SK-N-SH treated with all-trans-retinoic acid at 6 μM for 48 hours (cell line): ENCODE data around the gene ENPP3.

Experiments
- ATAC-seq: fragments of 200-7000 bp; cut with Tn5 transposase; 3 replicates; pipeline ENCODE4 v1.9.1; 2020; ENCODE audit warnings: mild to moderate bottlenecking, moderate library complexity
- ARNTL ChIP-seq: fragments of 450-650 bp; formaldehyde crosslinking; IDR thresholded peaks from 2 replicates; pipeline ENCODE4 v1.5.0; 2020; ENCODE audit warnings: low read depth, mild to moderate bottlenecking, moderate library complexity, borderline replicate concordance
- BACH2 ChIP-seq: fragments of 250-450 bp; sonication (Bioruptor Pico); IDR thresholded peaks from 2 replicates; pipeline ENCODE4 v1.9.0; 2021; ENCODE audit warnings: mild to moderate bottlenecking, borderline replicate concordance
- CREB5 ChIP-seq: fragments of 250-450 bp; sonication (Bioruptor Pico); IDR thresholded peaks from 2 replicates; pipeline ENCODE4 v1.5.1; 2020; ENCODE audit warnings: low read depth, mild to moderate bottlenecking, moderate library complexity
- CSDC2 ChIP-seq: fragments of 250-450 bp; sonication (Bioruptor Pico); IDR thresholded peaks from 2 replicates; pipeline ENCODE4 v1.5.0; 2020; ENCODE audit warnings: mild to moderate bottlenecking, moderate library complexity
- CSRNP3 ChIP-seq: fragments of 250-450 bp; sonication (Bioruptor Pico); IDR thresholded peaks from 2 replicates; pipeline ENCODE4 v1.5.1; 2021; ENCODE audit warnings: mild to moderate bottlenecking, moderate library complexity
- ESRRG ChIP-seq: fragments of 250-450 bp; sonication (Bioruptor Pico); IDR thresholded peaks from 2 replicates; pipeline ENCODE4 v1.6.1; 2021; ENCODE audit warnings: mild to moderate bottlenecking
- GLIS3 ChIP-seq: fragments of 250-450 bp; sonication (Bioruptor Pico); IDR thresholded peaks from 2 replicates; pipeline ENCODE4 v1.5.0; 2020; ENCODE audit warnings: mild to moderate bottlenecking, moderate library complexity
- ISL1 ChIP-seq: fragments of 250-450 bp; sonication (Bioruptor Pico); IDR thresholded peaks from 2 replicates; pipeline ENCODE4 v2.1.2; 2022; ENCODE audit warnings: mild to moderate bottlenecking, moderate library complexity
- OSR1 ChIP-seq: fragments of 250-450 bp; sonication (Bioruptor Pico); IDR thresholded peaks from 2 replicates; pipeline ENCODE4 v1.8.0; 2022; ENCODE audit warnings: moderate library complexity, mild to moderate bottlenecking, inconsistent platforms
- POU6F1 ChIP-seq: fragments of 250-450 bp; sonication (Bioruptor Pico); IDR thresholded peaks from 2 replicates; pipeline ENCODE4 v1.8.0; 2021; ENCODE audit warnings: low read depth, mild to moderate bottlenecking, moderate library complexity, borderline replicate concordance
- PPARA ChIP-seq: fragments of 250-450 bp; sonication (Bioruptor Pico); IDR thresholded peaks from 2 replicates; pipeline ENCODE4 v1.5.0; 2020; ENCODE audit warnings: mild to moderate bottlenecking, borderline replicate concordance
- RARB ChIP-seq: fragments of 250-450 bp; sonication (Bioruptor Pico); IDR thresholded peaks from 2 replicates; pipeline ENCODE4 v1.8.0; 2021; ENCODE audit warnings: mild to moderate bottlenecking, moderate library complexity
- SNAI2 ChIP-seq: fragments of 250-450 bp; sonication (Bioruptor Pico); IDR thresholded peaks from 2 replicates; pipeline ENCODE4 v1.5.0; 2020; ENCODE audit warnings: mild to moderate bottlenecking, moderate library complexity
- TCF4 ChIP-seq: fragments of 250-450 bp; sonication (Bioruptor Pico); IDR thresholded peaks from 2 replicates; pipeline ENCODE4 v1.8.0; 2021; ENCODE audit warnings: mild to moderate bottlenecking, moderate library complexity, borderline replicate concordance
- TOX ChIP-seq: fragments of 250-450 bp; sonication (Bioruptor Pico); IDR thresholded peaks from 2 replicates; pipeline ENCODE4 v1.8.0; 2021; ENCODE audit warnings: mild to moderate bottlenecking, moderate library complexity, borderline replicate concordance
- TSHZ2 ChIP-seq: fragments of 250-450 bp; sonication (Bioruptor Pico); IDR thresholded peaks from 2 replicates; pipeline ENCODE4 v1.5.0; 2020; ENCODE audit warnings: mild to moderate bottlenecking, moderate library complexity
- ZFP3 ChIP-seq: fragments of 250-450 bp; sonication (Bioruptor Pico); IDR thresholded peaks from 2 replicates; pipeline ENCODE4 v1.5.0; 2020; ENCODE audit warnings: mild to moderate bottlenecking, moderate library complexity
- ZFP30 ChIP-seq: fragments of 450-650 bp; formaldehyde crosslinking; IDR thresholded peaks from 2 replicates; pipeline ENCODE4 v1.5.0; 2022; ENCODE audit warnings: mild to moderate bottlenecking, moderate library complexity
- ZNF565 ChIP-seq: fragments of 450-650 bp; formaldehyde crosslinking; conservative IDR thresholded peaks from 2 replicates; pipeline ENCODE4 v1.5.0; 2020; ENCODE audit warnings: low read depth, mild to moderate bottlenecking, moderate library complexity
- ZNF70 ChIP-seq: fragments of 450-650 bp; formaldehyde crosslinking; IDR thresholded peaks from 2 replicates; pipeline ENCODE4 v1.5.0; 2020; ENCODE audit warnings: mild to moderate bottlenecking, moderate library complexity
- ZNF8 ChIP-seq: fragments of 450-650 bp; formaldehyde crosslinking; IDR thresholded peaks from 2 replicates; pipeline ENCODE4 v1.5.0; 2020; ENCODE audit warnings: mild to moderate bottlenecking, moderate library complexity

ENPP3 gene

GRCh38 chr6:131744432-131745287 is 107.6 kb downstream of the ENPP3 start:
- TF ChIP-seq CSDC2 (CRISPR knock-in tag) = no peak
- no peak for TF ChIP-seq ISL1
- no peak for TF ChIP-seq ZFP30 (CRISPR knock-in tag)
- no peak for TF ChIP-seq ZNF70
- no peak for TF ChIP-seq ARNTL (CRISPR knock-in tag)
- no peak for TF ChIP-seq GLIS3 (CRISPR knock-in tag)
- no peak for TF ChIP-seq CSRNP3 (CRISPR knock-in tag)
- no peak for TF ChIP-seq BACH2 (CRISPR knock-in tag)
- no peak for TF ChIP-seq RARB
- no peak for TF ChIP-seq ZFP3
- no peak for TF ChIP-seq TCF4 (CRISPR knock-in tag)
- no peak for TF ChIP-seq SNAI2
- TF ChIP-seq OSR1 (CRISPR knock-in tag) = no peak
- TF ChIP-seq ZNF8 (CRISPR knock-in tag) = no peak
- no peak for TF ChIP-seq PPARA (CRISPR knock-in tag)
- TF ChIP-seq CREB5 (CRISPR knock-in tag) = no peak
- ATAC-seq = no peak

- TF ChIP-seq ZFP3 = no peak
- TF ChIP-seq POU6F1 (CRISPR knock-in tag) = no peak
- no peak for TF ChIP-seq BACH2 (CRISPR knock-in tag)
- TF ChIP-seq TCF4 (CRISPR knock-in tag) = no peak
- TF ChIP-seq TSHZ2 (CRISPR knock-in tag) = no peak
- no peak for TF ChIP-seq OSR1 (CRISPR knock-in tag)
- TF ChIP-seq ZNF70 = no peak
- TF ChIP-seq ZNF565 (CRISPR knock-in tag) = no peak
- TF ChIP-seq RARB = no peak
- TF ChIP-seq CSRNP3 (CRISPR knock-in tag) = no peak
- TF ChIP-seq ZFP30 (CRISPR knock-in tag) = no peak
- TF ChIP-seq ZNF8 (CRISPR knock-in tag) = no peak
- TF ChIP-seq, all 23 proteins: peak for 0
- ATAC-seq = no peak
Measured at GRCh38 chr6:131745476-131745875, 108.4 kb downstream of the ENPP3 start.

- no peak for TF ChIP-seq CSDC2 (CRISPR knock-in tag)
- no peak for TF ChIP-seq SNAI2
- TF ChIP-seq ESRRG (CRISPR knock-in tag) = no peak
- no peak for TF ChIP-seq ZNF8 (CRISPR knock-in tag)
- no peak for TF ChIP-seq CSRNP3 (CRISPR knock-in tag)
- TF ChIP-seq ISL1 = no peak
- TF ChIP-seq TOX = no peak
- no peak for TF ChIP-seq PPARA (CRISPR knock-in tag)
- TF ChIP-seq OSR1 (CRISPR knock-in tag) = no peak
Measured at GRCh38 chr6:131747821-131748353, 110.8 kb downstream of the ENPP3 start.

More at GRCh38 chr6:131747821-131748353, 110.8 kb downstream of the ENPP3 start:
- no peak for ATAC-seq
